Stimulated activated CD8-positive, alpha-beta memory T cell treated with anti-CD3 and anti-CD28 coated beads, Interleukin-4, amount 100 ng/mL, for 4 hours (primary cell): ENCODE results near the gene ZNF606.
A peak's percentile ranks its signal among the peaks of the same experiment; 100 is the strongest.
"Not testable (repeated sequence)": the region's sequence is repeated elsewhere in the genome, so short reads cannot be mapped to it uniquely, and the experiment has no call there.

Source experiments
- DNase-seq, 2 donors: peaks; one replicate each; pipeline ENCODE4 v3.0.0-alpha.2; 2020; ENCODE audit warnings: low read depth in 2 of 2, low spot score in 1 of 2

ZNF606 gene

DNA sequence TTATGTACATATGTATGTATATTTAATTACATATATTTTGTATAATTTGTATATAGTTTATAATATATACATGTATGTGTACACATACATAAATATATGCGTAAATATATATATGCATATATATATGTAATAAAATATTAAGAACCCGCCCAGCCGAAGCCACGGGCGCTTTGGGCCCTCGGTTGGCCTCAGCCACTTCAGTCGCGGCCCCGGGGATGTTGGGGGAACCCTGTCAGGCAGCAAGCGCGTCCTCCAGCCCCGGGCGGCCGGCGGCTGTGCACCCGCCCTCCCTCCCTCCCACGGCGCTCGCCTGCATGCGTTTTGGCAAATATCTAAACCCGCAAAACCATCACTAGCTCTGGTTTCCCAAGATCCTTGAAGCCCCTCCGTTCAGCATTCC is 7.9 kb upstream of the ZNF606 start:
- no peak for DNase-seq

DNA sequence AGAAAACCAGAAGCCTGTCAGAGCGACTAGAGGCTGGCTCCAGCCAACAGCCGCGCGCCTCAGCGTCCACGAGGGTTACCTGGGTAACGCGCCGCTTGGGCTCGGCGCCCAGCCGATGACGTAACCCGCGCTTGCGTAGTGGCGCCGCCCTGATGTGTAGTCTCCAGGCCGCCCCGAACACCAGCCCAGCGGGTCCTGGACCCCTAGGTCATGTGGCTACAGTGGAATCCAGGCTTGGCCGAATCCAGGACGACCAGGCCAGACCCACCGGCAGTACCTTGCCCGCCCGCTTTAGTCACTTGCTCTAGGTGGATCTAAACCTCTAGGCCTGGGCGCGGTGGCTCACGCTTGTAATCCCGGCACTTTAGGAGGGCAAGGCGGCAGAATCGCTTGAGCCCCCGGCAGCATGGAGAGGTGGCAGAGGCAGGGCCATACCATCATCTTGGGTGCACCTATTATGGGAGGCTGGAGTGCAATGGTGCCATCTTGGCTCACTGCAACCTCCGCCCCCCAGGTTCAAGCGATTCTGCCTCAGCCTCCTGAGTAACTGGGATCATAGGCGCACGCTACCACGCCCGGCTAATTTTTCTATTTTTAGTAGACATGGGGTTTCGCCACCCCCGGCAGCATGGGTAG is 7.2 kb upstream of the ZNF606 start:
- DNase-seq: peak in 1 of 2 donors; percentile 36

DNA sequence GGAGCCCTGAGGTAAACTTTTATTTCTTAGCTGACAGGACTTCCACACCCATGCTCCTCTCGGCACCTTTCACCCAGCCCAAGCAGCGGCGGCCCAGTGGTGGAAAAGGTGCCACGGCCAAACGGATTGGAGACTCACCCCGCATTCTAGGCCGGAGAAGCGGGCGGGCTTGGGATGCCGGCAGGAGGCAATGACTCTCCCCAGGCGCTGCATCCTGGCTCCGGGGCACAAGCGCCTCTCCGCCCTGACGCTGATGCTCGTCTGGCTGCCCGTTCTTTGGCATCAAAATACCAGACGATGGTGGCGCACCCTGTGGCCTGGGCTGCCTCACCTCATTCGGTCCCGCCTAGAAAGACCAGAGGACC is 6.7 kb upstream of the ZNF606 start:
- DNase-seq: no peak

DNA sequence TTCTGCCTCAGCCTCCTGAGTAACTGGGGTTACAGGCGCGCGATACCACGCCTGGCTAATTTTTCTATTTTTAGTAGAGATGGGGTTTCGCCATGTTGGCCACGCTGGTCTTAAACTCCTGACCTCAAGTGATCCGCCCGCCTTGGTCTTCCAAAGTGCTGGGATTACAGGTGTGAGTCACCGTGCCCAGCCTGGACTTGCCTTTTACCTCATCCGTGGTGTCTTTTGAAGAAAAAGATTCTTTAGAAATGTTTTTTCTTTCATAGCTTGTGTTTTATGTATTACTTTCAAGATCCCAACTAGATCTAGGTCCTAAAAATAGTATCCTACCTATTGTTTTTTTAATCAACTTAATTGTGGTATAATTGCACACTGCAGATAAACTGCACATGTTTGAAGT is 6.3 kb upstream of the ZNF606 start:
- DNase-seq: not testable (repeated sequence)

DNA sequence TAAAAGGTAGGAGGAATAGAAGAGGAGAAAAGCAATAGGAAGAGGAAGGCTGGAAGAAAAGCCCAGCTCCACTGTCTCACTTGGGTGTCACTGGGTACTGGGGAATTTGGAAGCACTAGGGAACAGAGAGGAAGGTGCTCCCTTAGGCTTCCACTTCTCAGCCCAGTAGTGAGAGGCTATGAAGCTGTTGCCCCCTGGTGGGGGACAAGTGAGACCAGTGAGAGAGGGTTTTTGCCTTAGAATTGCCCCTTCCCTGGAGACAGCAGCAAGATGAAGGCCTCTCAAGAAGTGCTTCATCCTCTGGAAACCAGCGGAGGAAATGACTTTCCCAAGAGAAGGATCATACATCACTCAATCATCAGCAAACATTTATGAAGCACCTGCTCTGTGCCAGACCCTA is 4.7 kb upstream of the ZNF606 start:
- DNase-seq: no peak

DNA sequence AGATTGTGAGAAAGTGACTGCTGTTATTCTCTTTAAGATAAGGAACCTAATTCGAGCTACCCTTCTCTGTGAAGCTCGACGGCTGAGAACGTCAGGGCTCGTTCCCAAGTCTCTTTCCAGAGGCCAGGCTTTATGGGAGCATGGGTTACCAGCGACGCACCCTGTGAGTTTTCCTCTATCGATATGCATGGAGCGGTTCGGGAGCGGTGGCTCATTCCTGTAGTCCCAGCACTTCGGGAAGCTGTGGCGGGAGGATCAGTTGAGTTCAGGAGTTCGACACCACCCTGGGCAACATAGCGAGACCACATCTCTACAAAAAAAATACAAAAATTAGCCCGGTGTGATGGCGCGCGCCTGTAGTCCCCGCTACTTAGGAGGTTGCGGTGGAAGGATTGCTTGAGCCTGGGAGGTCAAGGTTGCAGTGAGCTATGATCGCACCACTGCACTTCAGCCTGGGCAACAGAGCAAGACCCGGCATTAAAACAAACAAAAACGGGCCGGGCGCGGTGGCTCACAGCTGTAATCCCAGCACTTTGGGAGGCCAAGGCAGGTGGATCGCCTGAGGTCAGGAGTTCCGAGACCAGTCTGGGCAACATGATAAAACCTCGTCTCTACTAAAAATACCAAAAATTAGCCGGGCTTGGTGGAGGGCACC is 681 bp upstream of the ZNF606 start:
- no peak for DNase-seq

DNA sequence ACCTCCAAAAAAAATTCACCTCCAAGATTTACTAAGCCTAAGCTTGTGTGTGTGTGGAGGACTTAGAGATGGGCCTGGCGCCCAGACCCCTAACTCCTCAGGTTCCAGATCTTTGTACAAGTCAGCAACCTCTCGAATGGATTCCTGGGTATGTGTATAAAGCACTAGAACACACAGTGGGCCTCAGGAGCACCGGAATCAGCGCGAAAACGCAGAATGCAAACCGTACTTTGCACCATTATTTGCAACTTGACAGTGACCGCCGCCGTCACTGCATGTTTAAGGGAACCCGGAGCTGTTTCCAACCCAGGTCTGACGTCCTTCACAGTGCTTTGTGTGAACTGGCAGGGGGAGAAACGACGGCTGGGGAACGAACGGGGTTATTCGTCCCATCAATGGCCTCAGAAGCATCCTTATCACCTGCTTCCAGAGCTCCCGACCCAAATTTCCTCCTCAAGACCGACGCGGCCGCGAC is 688 bp downstream of the ZNF606 start:
- no peak for DNase-seq

DNA sequence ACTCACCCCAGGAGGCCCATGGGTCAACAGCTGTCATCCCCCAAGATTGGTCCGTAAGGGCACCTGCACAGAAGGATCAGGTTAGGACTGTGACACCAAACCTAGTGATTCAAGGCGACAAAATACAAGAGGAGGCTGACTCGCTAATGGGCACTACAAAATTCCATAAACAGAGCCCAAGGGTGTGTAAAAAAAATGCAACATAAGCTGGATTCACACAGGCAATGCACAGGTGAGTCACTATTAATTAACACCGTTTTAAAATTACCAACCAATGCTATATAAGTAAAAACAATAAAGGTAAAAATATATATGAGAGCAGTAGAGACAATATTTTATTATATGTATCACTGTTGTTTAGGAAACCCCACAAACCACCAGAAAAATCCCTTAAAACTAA is 1.9 kb downstream of the ZNF606 start:
- DNase-seq: no peak

DNA sequence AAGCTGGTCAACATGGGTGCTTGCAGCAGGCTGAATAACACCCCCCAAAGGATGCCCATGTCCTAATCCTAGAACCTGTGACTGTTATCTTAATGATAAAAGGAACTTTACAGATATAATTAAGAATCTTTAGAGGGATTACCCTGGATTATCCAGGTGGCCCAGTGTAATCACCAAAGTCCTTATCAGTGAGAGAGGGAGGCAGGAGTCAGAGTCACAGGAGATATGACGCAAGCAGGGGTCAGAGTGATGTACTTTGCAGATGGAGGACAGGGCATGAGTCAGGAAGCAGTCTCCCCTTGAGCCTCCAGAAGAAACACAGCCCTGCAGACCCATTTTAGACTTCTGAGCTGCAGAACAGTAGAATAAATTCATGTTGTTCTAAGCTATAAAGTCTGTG is 9.8 kb downstream of the ZNF606 start:
- no peak for DNase-seq

DNA sequence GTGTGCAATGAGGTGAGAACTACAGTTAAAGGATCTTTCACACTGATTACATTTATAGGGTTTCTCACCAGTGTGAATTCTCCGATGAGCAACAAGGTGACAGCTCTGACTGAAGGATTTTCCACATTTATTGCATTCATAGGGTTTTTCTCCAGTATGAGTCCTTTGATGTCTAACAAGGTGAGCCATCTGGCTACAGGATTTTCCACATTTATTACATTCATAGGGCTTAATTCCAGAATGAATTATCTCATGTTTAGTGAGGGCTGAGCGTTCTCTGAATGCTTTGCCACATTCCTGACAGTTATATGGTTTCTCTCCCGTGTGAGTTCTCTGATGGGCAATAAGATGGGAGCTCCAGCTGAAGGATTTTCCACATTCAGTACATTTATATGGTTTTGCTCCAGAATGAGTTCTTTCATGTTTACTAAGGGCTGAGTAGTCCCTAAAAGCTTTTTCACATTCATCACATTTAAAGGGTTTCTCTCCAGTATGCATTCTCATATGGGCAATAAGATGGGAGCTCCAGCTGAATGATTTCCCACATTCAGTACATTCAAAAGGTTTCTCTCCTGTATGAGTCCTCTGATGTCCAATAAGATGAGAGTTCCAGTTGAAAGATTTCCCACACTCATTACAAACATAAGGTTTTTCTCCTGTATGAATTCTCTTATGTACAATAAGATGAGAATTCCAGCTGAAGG is 23.9 kb downstream of the ZNF606 start:
- no peak for DNase-seq

DNA sequence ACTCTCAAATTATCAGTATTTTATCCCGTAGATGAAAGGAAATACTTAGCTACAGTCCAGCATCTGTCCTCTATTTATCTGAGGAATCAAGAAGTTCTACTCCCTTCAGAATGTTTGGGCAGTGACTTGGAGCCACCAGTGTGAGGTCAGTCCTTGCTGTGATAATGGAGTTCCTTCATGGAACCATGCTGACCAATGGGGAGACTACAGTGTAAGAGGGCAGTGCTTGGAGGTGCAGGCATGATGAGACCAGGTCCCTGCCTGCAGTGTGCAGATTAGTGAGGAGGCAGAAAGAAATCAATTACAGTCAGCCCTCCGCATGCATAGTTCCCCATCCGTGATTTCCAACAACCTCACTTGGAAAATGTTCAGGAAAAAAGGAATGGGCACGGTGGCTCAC is 28.2 kb downstream of the ZNF606 start, which contains the start of gene C19orf18:
C19orf18 (minus strand) TSS at position 101 of the 400 bp plus-strand sequence. CDS start 102 bp downstream, outside the sequence.
- no peak for DNase-seq

DNA sequence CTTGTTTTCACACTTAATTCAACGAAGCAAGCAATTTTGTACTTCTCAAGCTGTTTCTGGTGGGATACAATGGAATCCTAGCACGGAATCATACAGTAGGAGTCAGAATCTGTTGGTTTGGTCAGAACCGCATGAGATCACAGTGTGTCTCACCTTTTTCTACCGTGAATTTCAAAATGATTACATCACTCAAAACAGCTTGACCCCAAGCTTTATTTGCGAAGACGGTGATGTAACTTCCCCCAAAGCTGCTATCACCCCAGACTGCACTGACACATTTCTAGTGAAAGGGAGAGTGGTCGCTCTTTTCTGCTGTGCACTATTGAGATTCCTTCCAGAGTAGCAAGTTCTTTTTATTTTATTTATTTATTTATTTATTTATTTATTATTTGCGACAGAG is 37.9 kb downstream of the ZNF606 start:
- DNase-seq: no peak

DNA sequence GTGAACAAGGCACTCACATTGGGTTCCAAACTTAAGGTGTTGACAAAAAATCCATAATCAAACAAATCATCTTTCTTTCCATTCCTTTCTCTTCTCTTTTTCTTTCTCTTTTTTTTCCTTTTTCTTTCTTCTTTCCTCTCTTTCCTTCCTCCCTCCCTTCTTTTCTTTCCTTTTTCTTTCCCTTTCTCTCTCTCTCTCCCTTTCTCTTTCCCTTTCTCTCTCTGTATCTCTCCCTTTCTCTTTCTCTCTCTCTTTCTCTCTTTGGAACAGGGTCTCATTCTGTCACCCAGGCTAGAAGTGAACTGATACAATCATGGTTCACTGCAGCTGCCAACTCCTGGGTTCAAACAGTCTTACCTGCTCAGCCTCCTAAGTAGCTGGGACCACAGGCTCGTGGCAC is 40.8 kb downstream of the ZNF606 start:
- DNase-seq: no peak

DNA sequence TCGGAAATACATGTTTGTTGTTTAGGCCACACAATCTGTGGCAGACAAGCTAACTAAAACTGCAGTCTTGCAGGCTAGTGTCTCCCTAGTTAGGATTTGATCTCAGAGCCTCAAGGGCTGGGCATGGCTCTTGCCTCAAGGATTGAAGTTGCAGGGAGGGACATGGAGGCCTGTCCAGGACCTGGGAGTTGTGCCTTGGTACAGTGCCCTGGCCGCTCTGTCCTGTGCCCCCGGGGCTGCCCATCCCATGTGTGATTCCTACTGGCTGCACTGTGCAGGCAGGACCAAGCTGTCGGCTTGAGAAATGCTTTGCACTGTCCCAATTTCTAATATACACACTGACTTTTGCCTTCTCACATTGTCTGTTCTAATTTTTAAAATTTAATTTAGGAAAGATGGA is 47.6 kb downstream of the ZNF606 start:
- no peak for DNase-seq

DNA sequence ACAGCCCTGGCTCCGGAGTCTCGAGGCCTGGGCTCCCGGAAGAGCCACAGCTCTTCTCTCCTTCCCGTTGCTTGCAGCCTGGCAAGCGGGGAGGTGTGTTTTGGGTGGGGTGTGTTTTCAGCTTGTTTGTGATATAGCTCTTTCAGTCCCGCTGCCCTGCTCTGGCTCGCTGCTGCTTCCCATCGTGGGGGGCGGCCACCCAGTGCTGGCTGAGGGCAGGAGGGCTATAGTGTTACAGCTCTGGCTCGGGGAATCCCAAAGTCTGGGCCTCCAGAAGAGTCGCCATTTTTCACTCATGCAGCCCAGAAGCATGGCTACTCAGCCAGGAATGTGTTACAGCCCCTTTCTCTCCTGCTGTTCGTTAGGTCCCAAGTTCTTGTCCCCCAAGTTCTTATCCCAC is 52.9 kb downstream of the ZNF606 start:
- no peak for DNase-seq

DNA sequence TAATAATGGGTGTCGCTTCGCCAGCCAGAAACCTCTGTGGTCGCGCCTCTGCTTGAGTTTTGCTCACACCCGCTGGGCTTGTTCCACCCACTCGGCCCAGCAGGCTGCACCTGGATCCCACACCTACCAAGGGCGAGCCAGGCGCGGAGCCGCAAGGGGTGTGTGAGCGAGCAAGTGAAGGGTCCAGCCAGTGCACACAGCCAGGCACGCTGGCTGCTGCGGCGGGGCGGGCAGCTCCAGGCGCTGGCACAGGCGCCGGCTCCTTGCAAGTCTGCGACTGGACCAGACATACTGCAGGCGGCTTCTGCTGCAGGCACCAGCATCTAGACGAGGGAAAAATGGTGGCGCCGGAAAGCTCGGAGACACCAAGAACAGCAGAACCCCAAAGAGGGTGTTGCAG is 53.3 kb downstream of the ZNF606 start:
- no peak for DNase-seq

DNA sequence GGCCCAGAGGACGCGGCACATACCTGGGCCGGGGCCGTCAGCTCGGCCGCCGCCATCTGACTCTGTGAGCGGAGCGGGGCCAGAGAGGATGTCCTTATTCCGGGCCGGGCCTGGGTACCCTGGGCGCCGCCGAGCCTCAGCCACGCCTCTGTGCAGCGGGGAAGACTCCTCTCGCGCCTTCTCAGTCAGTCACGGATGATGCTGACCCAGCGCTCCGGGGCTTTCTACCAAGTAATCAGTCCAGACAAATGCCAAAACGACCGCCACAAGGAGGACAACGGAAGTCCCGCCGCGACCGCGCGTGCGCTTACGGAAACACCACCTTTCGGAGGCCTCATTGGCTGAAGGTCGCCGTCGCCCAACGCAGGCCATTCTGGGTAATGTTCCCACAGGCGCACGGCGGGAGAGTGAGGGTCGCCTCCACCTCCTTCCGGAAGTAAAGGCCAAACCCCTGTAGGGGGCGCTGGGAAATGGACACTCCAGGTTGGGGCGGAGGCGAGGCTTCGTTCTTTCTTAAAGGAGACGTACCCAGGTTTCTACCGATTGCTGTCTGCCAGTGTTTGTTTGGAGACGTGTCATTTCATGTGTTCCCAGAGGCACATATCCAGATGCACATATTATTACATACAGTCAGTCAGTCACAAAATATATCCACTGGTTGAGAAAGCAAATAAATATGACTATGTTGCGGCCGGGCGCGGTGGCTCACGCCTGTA is 55.0 kb downstream of the ZNF606 start, which contains the start of gene ZNF256:
ZNF256 (minus strand) TSS at position 288 of the 716 bp plus-strand sequence; CDS start at position 56, 232 bp downstream.
- peak; percentile 77 to 81 for DNase-seq

DNA sequence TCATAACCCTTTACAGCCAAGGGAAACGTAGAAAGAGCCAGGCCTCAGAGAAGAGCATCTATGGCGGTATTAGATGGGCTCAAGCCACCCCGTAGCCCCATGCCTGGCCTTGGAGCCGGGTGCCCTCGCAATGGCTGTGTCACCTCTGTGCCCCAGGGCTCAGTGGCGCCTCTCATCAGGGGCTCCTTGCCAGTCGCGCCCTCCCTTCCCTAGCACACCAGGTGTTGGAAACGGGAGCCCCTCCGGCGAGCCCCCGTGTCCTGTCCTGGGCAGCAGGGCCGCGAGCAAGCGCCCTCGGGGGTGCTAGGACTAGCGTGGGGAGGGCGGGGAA is 55.6 kb downstream of the ZNF606 start:
- no peak for DNase-seq

DNA sequence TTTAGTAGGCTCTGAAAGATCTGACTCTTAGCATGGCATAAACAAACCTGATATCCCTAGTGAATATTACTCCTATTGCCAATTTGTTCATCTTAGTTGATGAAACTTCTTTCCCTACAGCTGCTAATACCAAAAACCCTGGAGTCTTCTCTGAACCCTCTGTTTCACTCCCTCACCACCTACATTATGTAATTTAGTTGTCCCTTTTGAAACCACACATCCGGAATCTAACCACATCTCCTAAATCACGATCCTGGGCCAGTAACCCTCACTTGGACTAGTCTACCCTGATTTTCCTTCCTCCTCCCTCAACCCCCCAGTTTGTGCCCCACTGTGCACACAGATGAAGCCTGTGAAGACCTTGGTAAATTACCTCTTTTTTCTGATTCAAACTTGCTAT is 56.3 kb downstream of the ZNF606 start:
- DNase-seq: no peak

DNA sequence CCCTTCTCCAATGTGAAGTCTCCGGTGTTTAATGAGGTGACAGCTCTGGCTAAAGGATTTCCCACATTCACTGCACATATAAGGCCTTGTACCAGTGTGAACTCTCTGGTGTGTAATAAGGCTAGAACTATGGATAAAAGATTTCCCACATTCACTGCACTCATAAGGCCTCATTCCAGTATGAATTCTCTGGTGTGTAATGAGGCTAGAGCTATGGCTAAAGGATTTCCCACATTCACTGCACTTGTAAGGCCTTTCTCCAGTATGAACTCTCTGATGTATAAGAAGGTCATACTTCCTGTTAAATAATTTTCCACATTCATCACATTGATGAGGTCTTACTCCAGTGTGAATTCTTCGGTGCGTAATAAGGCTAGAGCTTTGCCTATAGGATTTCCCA is 61.0 kb downstream of the ZNF606 start:
- DNase-seq: no peak

DNA sequence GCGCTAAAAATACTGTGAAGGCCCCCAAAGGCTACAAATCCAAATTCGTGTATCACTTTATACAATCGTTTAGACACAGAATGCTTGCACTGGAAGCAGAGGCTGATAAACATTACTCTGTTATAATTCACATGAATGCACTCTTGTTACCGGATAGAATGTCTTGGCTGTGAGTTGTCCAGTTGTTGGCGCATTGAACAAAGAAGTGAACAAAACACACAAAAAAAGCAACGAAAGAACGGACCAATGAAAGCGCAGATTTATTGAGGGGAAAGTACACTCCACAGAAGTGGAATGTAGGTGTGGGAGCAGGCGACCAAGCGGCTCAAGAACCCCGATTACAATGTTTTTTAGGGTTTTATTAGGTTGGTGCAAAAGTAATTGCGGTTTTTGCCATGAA is 66.9 kb downstream of the ZNF606 start:
- DNase-seq: no peak
